ENCODE data around the gene BAZ2B. TPM values are rescaled to one million over a fixed set of nuclear protein-coding genes. Genes with fewer than 3 reads are reported as not detected.

The BAZ2B gene
- total RNA-seq, 1 donor from 2014 or later = 69.8 TPM

GRCh38 chr2:159555651-159556392, 60.5 kb downstream of the BAZ2B start:
- no peak overlapping the region for H3K4me3 Mint-ChIP-seq (ENCODE audit: unreplicated experiment)
- FAIRE-seq (no peak), DNase-seq (ENCODE audit: low read depth) (no peak)
- H2AFZ ChIP-seq (ENCODE audit: low read depth, low read length) = no peak overlapping the region
- H3K79me2 ChIP-seq (ENCODE audit: insufficient read depth, low read length) = no peaks in the 10 kb centered on the region
- no peak overlapping the region for H3K4me3 ChIP-seq (ENCODE audit: insufficient read depth, low read depth, low read length)
- H3K9ac ChIP-seq (ENCODE audit: low read length) = no peak overlapping the region
- H3K36me3 ChIP-seq (ENCODE audit: insufficient read depth, low read length) = no peaks in the 10 kb centered on the region
- H3K9me3 Mint-ChIP-seq (ENCODE audit: unreplicated experiment) = no peaks in the 10 kb centered on the region
- peaks cover 8% of the 10 kb centered on the region for H3K4me1 Mint-ChIP-seq (ENCODE audit: low read depth, unreplicated experiment)
- H3K27me3 ChIP-seq (ENCODE audit: insufficient read depth, low read length) = no peaks in the 10 kb centered on the region
- no peaks in the 10 kb centered on the region for H3K27me3 Mint-ChIP-seq (ENCODE audit: low read depth, unreplicated experiment)
- H3K27ac Mint-ChIP-seq (ENCODE audit: unreplicated experiment) = no peak overlapping the region
- peaks cover 5% of the 10 kb centered on the region for H3K4me1 ChIP-seq (ENCODE audit: insufficient read depth, low read length)
- peaks cover 10% of the 10 kb centered on the region for H4K20me1 ChIP-seq (ENCODE audit: insufficient read depth, low read length)
- TF ChIP-seq CTCF (IDR thresholded peaks at IDR 0.05; ENCODE audit: insufficient read depth, low read depth, low read length) (no peak), EZH2 (IDR thresholded peaks at IDR 0.05; ENCODE audit: insufficient read depth, low read length) (no peak)
- H3K36me3 Mint-ChIP-seq (ENCODE audit: low read depth, unreplicated experiment) = peaks cover 2% of the 10 kb centered on the region
- no peaks in the 10 kb centered on the region for H3K9me3 ChIP-seq (ENCODE audit: insufficient read depth, low read depth, low read length)
- H3K27ac ChIP-seq (ENCODE audit: low read depth, low read length) = no peak overlapping the region
- no peak overlapping the region for H3K4me2 ChIP-seq (ENCODE audit: low read length)

DNA sequence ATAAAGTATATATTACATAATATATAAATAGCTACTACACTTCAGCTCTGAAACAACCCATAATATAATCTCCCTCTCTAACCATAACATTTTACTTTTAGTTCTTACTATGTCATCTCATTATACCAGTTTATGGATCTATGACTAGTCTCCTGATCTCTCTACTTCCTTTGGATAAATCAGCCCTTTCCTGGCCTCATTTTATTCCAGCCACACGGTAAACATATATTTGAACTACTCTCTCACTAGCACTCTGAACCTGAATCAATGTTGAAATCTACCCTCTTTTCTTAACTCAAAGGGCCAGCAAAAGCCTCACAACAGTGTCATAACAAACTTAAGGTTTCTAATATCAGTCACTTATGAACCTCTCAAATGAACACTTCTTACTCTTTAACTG, 62.6 kb downstream of the BAZ2B start:
- Histone ChIP-seq H3K9ac (ENCODE audit: low read length) (no peak overlapping the region), H3K4me2 (ENCODE audit: low read length) (no peak overlapping the region), H2AFZ (ENCODE audit: low read depth, low read length) (no peak overlapping the region), H4K20me1 (ENCODE audit: insufficient read depth, low read length) (peaks cover 10% of the 10 kb centered on the region), H3K27me3 (ENCODE audit: insufficient read depth, low read length) (no peaks in the 10 kb centered on the region), H3K9me3 (ENCODE audit: insufficient read depth, low read depth, low read length) (no peaks in the 10 kb centered on the region), H3K27ac (ENCODE audit: low read depth, low read length) (no peak overlapping the region), H3K4me3 (ENCODE audit: insufficient read depth, low read depth, low read length) (no peak overlapping the region), H3K79me2 (ENCODE audit: insufficient read depth, low read length) (no peaks in the 10 kb centered on the region), H3K36me3 (ENCODE audit: insufficient read depth, low read length) (no peaks in the 10 kb centered on the region), H3K4me1 (ENCODE audit: insufficient read depth, low read length) (peaks cover 5% of the 10 kb centered on the region)
- Mint-ChIP-seq H3K4me1 (ENCODE audit: low read depth, unreplicated experiment) (peaks cover 18% of the 10 kb centered on the region), H3K36me3 (ENCODE audit: low read depth, unreplicated experiment) (peaks cover 2% of the 10 kb centered on the region), H3K9me3 (ENCODE audit: unreplicated experiment) (no peaks in the 10 kb centered on the region), H3K27me3 (ENCODE audit: low read depth, unreplicated experiment) (no peaks in the 10 kb centered on the region), H3K27ac (ENCODE audit: unreplicated experiment) (no peak overlapping the region), H3K4me3 (ENCODE audit: unreplicated experiment) (no peak overlapping the region)
- TF ChIP-seq EZH2 (IDR thresholded peaks at IDR 0.05; ENCODE audit: insufficient read depth, low read length) = no peak
- TF ChIP-seq CTCF (IDR thresholded peaks at IDR 0.05; ENCODE audit: insufficient read depth, low read depth, low read length) = no peak
- DNase-seq (ENCODE audit: low read depth) = no peak
- FAIRE-seq = no peak

GRCh38 chr2:159551806-159552205, 64.5 kb downstream of the BAZ2B start:
- H3K4me2 ChIP-seq (ENCODE audit: low read length) = no peak overlapping the region
- Mint-ChIP-seq H3K9me3 (ENCODE audit: unreplicated experiment) (no peaks in the 10 kb centered on the region), H3K4me1 (ENCODE audit: low read depth, unreplicated experiment) (peaks cover 18% of the 10 kb centered on the region), H3K27ac (ENCODE audit: unreplicated experiment) (no peak overlapping the region), H3K4me3 (ENCODE audit: unreplicated experiment) (no peak overlapping the region), H3K27me3 (ENCODE audit: low read depth, unreplicated experiment) (no peaks in the 10 kb centered on the region), H3K36me3 (ENCODE audit: low read depth, unreplicated experiment) (no peaks in the 10 kb centered on the region)
- H3K79me2 ChIP-seq (ENCODE audit: insufficient read depth, low read length) = no peaks in the 10 kb centered on the region
- no peaks in the 10 kb centered on the region for H3K27me3 ChIP-seq (ENCODE audit: insufficient read depth, low read length)
- peaks cover 5% of the 10 kb centered on the region for H3K4me1 ChIP-seq (ENCODE audit: insufficient read depth, low read length)
- peaks cover 3% of the 10 kb centered on the region for H4K20me1 ChIP-seq (ENCODE audit: insufficient read depth, low read length)
- TF ChIP-seq EZH2 (IDR thresholded peaks at IDR 0.05; ENCODE audit: insufficient read depth, low read length) = no peak
- TF ChIP-seq CTCF (IDR thresholded peaks at IDR 0.05; ENCODE audit: insufficient read depth, low read depth, low read length) = no peak
- H2AFZ ChIP-seq (ENCODE audit: low read depth, low read length) = no peak overlapping the region
- no peaks in the 10 kb centered on the region for H3K9me3 ChIP-seq (ENCODE audit: insufficient read depth, low read depth, low read length)
- H3K27ac ChIP-seq (ENCODE audit: low read depth, low read length) = no peak overlapping the region
- H3K4me3 ChIP-seq (ENCODE audit: insufficient read depth, low read depth, low read length) = no peak overlapping the region
- FAIRE-seq = no peak
- DNase-seq (ENCODE audit: low read depth) = peak; percentile 33
- H3K36me3 ChIP-seq (ENCODE audit: insufficient read depth, low read length) = no peaks in the 10 kb centered on the region
- no peak overlapping the region for H3K9ac ChIP-seq (ENCODE audit: low read length)

Data from astrocyte (in vitro differentiated cells and primary cell).